ENCODE measurements around the gene RNASE11. TPM values are rescaled to one million over a fixed set of nuclear protein-coding genes. Genes with fewer than 3 reads are reported as not detected.
"Not testable (repeated sequence)": the region's sequence is repeated elsewhere in the genome, so short reads cannot be mapped to it uniquely, and the experiment has no call there.

Gene RNASE11
- total and polyA plus RNA-seq, 10 of the 15 experiments (the other 5 are each of a cell fraction or from before 2014, with no cell fraction given) = not detected

DNA sequence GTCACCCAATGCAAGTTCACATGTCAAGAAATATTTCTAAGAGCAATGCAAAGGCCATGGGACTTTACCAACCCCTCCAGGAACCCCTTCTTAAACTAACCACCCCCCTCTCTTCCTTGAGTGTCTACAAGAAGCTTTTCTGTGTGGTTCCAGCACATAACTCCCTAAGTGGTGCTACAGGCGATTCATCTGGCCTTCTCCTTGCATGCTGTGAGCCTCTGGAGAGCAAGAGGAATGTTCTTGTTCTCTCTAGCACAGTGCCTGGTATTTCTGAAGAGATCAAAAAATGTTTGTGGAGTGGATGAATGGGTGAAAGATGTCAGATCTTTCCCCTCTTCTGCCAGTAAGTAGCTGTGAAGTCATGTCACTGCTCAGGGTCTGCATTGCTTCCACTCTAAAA lies 9.3 kb upstream of the RNASE11 start (continued):
- TF ChIP-seq DPF2 (IDR thresholded peaks at IDR 0.05) (no peak), NRF1 (conservative IDR thresholded peaks at IDR 0.05; ENCODE audit: low read depth, low read length) (no peak), ZNF24 (IDR thresholded peaks at IDR 0.05) (no peak), RCOR1 (conservative IDR thresholded peaks at IDR 0.05; ENCODE audit: low read depth, low read length) (no peak), ASH2L (IDR thresholded peaks at IDR 0.05; ENCODE audit: borderline replicate concordance, low read depth) (no peak)
- TF ChIP-seq, protein P1, sequence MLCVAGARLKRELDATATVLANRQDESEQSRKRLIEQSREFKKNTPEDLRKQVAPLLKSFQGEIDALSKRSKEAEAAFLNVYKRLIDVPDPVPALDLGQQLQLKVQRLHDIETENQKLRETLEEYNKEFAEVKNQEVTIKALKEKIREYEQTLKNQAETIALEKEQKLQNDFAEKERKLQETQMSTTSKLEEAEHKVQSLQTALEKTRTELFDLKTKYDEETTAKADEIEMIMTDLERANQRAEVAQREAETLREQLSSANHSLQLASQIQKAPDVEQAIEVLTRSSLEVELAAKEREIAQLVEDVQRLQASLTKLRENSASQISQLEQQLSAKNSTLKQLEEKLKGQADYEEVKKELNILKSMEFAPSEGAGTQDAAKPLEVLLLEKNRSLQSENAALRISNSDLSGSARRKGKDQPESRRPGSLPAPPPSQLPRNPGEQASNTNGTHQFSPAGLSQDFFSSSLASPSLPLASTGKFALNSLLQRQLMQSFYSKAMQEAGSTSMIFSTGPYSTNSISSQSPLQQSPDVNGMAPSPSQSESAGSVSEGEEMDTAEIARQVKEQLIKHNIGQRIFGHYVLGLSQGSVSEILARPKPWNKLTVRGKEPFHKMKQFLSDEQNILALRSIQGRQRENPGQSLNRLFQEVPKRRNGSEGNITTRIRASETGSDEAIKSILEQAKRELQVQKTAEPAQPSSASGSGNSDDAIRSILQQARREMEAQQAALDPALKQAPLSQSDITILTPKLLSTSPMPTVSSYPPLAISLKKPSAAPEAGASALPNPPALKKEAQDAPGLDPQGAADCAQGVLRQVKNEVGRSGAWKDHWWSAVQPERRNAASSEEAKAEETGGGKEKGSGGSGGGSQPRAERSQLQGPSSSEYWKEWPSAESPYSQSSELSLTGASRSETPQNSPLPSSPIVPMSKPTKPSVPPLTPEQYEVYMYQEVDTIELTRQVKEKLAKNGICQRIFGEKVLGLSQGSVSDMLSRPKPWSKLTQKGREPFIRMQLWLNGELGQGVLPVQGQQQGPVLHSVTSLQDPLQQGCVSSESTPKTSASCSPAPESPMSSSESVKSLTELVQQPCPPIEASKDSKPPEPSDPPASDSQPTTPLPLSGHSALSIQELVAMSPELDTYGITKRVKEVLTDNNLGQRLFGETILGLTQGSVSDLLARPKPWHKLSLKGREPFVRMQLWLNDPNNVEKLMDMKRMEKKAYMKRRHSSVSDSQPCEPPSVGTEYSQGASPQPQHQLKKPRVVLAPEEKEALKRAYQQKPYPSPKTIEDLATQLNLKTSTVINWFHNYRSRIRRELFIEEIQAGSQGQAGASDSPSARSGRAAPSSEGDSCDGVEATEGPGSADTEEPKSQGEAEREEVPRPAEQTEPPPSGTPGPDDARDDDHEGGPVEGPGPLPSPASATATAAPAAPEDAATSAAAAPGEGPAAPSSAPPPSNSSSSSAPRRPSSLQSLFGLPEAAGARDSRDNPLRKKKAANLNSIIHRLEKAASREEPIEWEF (IDR thresholded peaks at IDR 0.05; ENCODE audit: insufficient replicate concordance, low read depth, low read length) = no peak

DNA sequence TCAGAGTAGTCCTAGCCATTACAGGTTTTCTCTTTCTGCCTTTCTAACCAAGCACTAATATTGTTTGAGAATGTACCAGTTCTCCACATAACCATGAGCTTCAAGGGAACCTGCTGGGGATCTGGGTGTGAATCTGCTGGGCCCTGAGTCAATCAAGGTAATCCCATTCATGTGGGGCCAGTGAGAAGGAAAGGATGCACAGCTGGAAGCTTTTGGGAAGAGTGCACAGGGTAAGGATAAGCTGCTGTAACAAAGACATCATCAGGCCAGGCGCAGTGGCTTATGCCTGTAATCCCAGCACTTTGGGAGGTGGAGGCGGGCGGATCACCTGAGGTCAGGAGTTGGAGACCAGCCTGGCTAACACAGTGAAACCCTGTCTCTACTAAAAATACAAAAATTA lies 7.9 kb upstream of the RNASE11 start:
- H3K4me2 ChIP-seq (ENCODE audit: control insufficient read depth, insufficient read depth); H3K27me3 ChIP-seq (replicated peaks in 1 of 2; ENCODE audit: control insufficient read depth in 2 of 2, insufficient read depth in 2 of 2, low read length in 1 of 2); H3K4me3 ChIP-seq; SMC1A ChIA-PET (ENCODE audit: uncharacterized antibody, unreplicated experiment); FAIRE-seq; in situ Hi-C loops (cut with MboI); DNase-seq (ENCODE audit: low read depth, low spot score); H3K4me1 ChIP-seq (ENCODE audit: control insufficient read depth, insufficient read depth, low read length); H2AFZ ChIP-seq (ENCODE audit: control insufficient read depth, low read depth, low read length); ATAC-seq; H4K20me1 ChIP-seq (ENCODE audit: control insufficient read depth, insufficient read depth); RAD21 ChIA-PET (ENCODE audit: unreplicated experiment); H3K9ac ChIP-seq (ENCODE audit: control insufficient read depth, insufficient read depth, low read length); intact Hi-C loops (cut with micrococcal nuclease; ENCODE audit: unreplicated experiment); H3K27ac ChIP-seq (ENCODE audit: control insufficient read depth, insufficient read depth); POLR2A ChIA-PET; H3K36me3 ChIP-seq (ENCODE audit: control insufficient read depth in 2 of 2, insufficient read depth in 2 of 2, low read length in 1 of 2); BruUV-seq (replicated peaks); H3K9me3 ChIP-seq (replicated peaks; ENCODE audit: control insufficient read depth, insufficient read depth, low read length); H3K79me2 ChIP-seq (ENCODE audit: control insufficient read depth, insufficient read depth, low read length): not testable (repeated sequence)
- CTCF ChIA-PET = interaction anchor here (1.4 kb wide), 1 partner anchor 8 kb away, joined by 3 read pairs; the partner anchor contains the start of gene RNASE11
- 96% methylated on average over 3 of the region's 3 CpGs for WGBS (ENCODE audit: insufficient coverage, insufficient replicate concordance, low lambda C conversion rate, missing lambda C conversion rate)
